ENCODE results near the gene KANSL3.

Gene KANSL3

DNA sequence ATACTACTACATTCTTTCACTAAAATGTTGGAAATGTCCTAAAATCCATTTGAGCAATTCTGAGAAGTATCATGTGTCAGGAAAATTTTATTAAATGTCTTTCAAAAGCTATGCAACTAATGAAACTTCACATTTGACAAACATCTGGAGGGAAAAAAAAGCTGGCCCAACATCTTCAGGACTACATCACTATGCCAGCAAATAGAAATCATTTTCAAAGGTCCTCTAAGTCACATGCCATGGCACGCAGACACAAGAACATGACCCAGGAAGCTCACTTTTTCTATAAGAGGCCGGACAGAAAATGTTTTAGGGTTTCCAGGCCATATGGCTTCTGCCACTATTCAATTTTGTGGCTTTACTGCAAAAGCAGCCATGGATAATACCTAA, 11.6 kb downstream of the KANSL3 start:
- H3K27ac ChIP-seq (ENCODE audit: low read depth, low read length): no peak overlapping the region

DNA sequence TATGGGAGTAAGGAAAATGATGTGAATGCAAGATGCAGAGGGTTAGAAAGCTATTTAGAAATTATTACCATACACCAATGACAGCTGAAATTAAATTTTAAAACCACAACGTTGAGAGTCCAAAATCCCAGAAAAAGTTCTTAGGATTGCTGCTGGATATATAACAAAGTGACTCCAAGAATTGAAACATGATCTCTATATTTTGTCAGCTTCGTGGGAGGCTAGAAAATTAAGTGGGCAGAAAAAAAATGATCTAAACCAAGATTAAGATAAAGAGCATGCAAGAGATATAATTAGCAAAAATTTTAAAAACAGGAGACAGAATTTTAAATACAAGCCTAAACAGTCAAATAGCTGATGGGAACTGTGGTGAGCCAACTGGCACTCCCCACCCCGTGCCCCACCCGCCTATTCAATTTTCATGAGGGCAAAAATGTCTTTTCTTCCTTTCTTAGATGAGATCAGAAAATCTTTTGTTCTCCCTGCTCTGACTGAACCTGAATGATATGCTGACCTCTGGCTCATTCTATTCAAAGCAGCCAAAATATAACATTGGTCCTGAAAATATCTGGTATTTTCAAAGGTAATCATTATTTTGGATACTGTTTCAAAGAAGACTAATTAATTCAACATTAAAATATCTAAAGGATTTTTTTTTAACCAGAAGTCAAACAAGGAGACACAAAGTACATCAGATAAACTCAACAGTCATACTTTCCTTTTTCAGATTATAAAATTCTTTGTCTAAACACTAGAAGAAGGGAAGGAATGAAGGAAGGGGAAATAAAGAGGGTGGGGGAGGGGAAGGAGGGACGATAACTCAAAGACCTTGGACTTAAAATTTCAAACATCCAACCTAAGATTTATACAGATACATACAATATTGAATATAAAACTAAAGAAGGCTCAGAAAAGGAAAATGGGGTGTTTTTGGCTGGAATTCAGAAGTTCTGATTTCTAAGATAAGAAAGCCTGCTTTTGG, 12.2 kb downstream of the KANSL3 start:
- H3K27ac ChIP-seq (ENCODE audit: low read depth, low read length): no peak overlapping the region
- peaks cover 49% of the 10 kb centered on the region for H3K36me3 ChIP-seq (ENCODE audit: control insufficient read depth, insufficient read depth, low read length)
- no peaks in the 10 kb centered on the region for H3K9me3 ChIP-seq (ENCODE audit: control insufficient read depth, insufficient read depth, low read length)
- H3K9ac ChIP-seq (ENCODE audit: low read depth, low read length): no peak overlapping the region
- H3K4me1 ChIP-seq (ENCODE audit: control insufficient read depth, insufficient read depth, low read length): no peaks in the 10 kb centered on the region
- no peak overlapping the region for H3K4me3 ChIP-seq (ENCODE audit: low read depth, low read length)
- no peaks in the 10 kb centered on the region for H3K27me3 ChIP-seq (ENCODE audit: control insufficient read depth, insufficient read depth, low read length)

More for the DNA sequence above, 11.6 kb downstream of the KANSL3 start:
- no peaks in the 10 kb centered on the region for H3K9me3 ChIP-seq (ENCODE audit: control insufficient read depth, insufficient read depth, low read length)
- H3K4me3 ChIP-seq (ENCODE audit: low read depth, low read length): no peak overlapping the region
- H3K9ac ChIP-seq (ENCODE audit: low read depth, low read length): no peak overlapping the region
- H3K27me3 ChIP-seq (ENCODE audit: control insufficient read depth, insufficient read depth, low read length): no peaks in the 10 kb centered on the region
- peaks cover 56% of the 10 kb centered on the region for H3K36me3 ChIP-seq (ENCODE audit: control insufficient read depth, insufficient read depth, low read length)
- H3K4me1 ChIP-seq (ENCODE audit: control insufficient read depth, insufficient read depth, low read length): no peaks in the 10 kb centered on the region

DNA sequence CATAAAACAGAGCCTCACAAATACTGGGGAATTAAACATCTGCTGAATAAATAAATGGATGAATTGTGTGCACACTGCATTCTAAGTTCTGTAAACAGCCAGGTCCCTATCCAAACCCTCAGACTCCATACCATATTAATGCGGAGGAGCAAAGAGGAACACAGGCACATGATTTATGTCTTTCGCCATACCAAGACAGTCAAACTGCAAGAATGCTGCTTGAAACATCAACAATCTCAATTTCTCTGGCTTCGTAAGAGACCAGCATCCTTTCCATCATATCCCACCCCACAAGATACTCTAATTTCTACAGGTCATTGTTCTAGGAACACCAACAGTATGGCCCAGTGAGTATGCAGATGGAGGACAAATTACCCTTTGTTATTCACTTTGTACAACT, 15.0 kb downstream of the KANSL3 start:
- H3K4me3 ChIP-seq (ENCODE audit: low read depth, low read length): no peak overlapping the region
- H3K36me3 ChIP-seq (ENCODE audit: control insufficient read depth, insufficient read depth, low read length): peaks cover 45% of the 10 kb centered on the region

DNA sequence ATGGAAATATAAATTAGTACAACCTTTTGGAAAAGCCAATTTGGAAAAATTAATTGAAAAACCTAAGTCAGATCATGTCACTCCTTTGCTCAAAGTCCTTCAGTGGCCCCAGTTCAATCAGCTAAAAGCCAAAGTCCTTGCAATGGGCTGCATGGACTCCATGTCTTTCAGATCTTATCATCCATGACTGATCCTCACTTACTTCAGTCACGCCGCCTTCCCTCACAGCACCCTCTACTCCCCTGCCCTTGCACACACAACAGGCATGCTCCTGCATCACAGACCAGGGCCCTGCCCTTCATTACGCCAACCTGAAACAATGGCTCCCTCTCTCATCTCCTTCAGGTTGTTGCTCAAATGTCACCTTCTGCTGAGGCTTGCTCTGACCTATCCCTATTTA, 15.6 kb downstream of the KANSL3 start:
- Histone ChIP-seq H3K9me3 (ENCODE audit: control insufficient read depth, insufficient read depth, low read length) (no peaks in the 10 kb centered on the region), H3K36me3 (ENCODE audit: control insufficient read depth, insufficient read depth, low read length) (peaks cover 39% of the 10 kb centered on the region), H3K4me3 (ENCODE audit: low read depth, low read length) (no peak overlapping the region)

More for the DNA sequence above, 15.0 kb downstream of the KANSL3 start:
- Histone ChIP-seq H3K4me1 (ENCODE audit: control insufficient read depth, insufficient read depth, low read length) (no peaks in the 10 kb centered on the region), H3K9me3 (ENCODE audit: control insufficient read depth, insufficient read depth, low read length) (no peaks in the 10 kb centered on the region), H3K9ac (ENCODE audit: low read depth, low read length) (no peak overlapping the region), H3K27ac (ENCODE audit: low read depth, low read length) (no peak overlapping the region), H3K27me3 (ENCODE audit: control insufficient read depth, insufficient read depth, low read length) (no peaks in the 10 kb centered on the region)

GRCh38 chr2:96618596-96619283, 19.4 kb downstream of the KANSL3 start:
- Histone ChIP-seq H3K4me3 (ENCODE audit: low read depth, low read length) (no peak overlapping the region), H3K27ac (ENCODE audit: low read depth, low read length) (no peak overlapping the region), H3K9ac (ENCODE audit: low read depth, low read length) (no peak overlapping the region), H3K9me3 (ENCODE audit: control insufficient read depth, insufficient read depth, low read length) (no peaks in the 10 kb centered on the region), H3K36me3 (ENCODE audit: control insufficient read depth, insufficient read depth, low read length) (peaks cover 58% of the 10 kb centered on the region), H3K4me1 (ENCODE audit: control insufficient read depth, insufficient read depth, low read length) (no peaks in the 10 kb centered on the region), H3K27me3 (ENCODE audit: control insufficient read depth, insufficient read depth, low read length) (no peaks in the 10 kb centered on the region)

More for the DNA sequence above, 15.6 kb downstream of the KANSL3 start:
- H3K27ac ChIP-seq (ENCODE audit: low read depth, low read length): no peak overlapping the region
- no peak overlapping the region for H3K9ac ChIP-seq (ENCODE audit: low read depth, low read length)
- no peaks in the 10 kb centered on the region for H3K27me3 ChIP-seq (ENCODE audit: control insufficient read depth, insufficient read depth, low read length)
- H3K4me1 ChIP-seq (ENCODE audit: control insufficient read depth, insufficient read depth, low read length): no peaks in the 10 kb centered on the region

GRCh38 chr2:96617012-96617411, 21.1 kb downstream of the KANSL3 start:
- Histone ChIP-seq H3K27me3 (ENCODE audit: control insufficient read depth, insufficient read depth, low read length) (no peaks in the 10 kb centered on the region), H3K9me3 (ENCODE audit: control insufficient read depth, insufficient read depth, low read length) (no peaks in the 10 kb centered on the region), H3K4me3 (ENCODE audit: low read depth, low read length) (no peak overlapping the region), H3K9ac (ENCODE audit: low read depth, low read length) (no peak overlapping the region), H3K27ac (ENCODE audit: low read depth, low read length) (no peak overlapping the region), H3K36me3 (ENCODE audit: control insufficient read depth, insufficient read depth, low read length) (peaks cover 70% of the 10 kb centered on the region), H3K4me1 (ENCODE audit: control insufficient read depth, insufficient read depth, low read length) (no peaks in the 10 kb centered on the region)

- Histone ChIP-seq H3K36me3 (ENCODE audit: control insufficient read depth, insufficient read depth, low read length) (peaks cover 75% of the 10 kb centered on the region), H3K4me3 (ENCODE audit: low read depth, low read length) (no peak overlapping the region), H3K27me3 (ENCODE audit: control insufficient read depth, insufficient read depth, low read length) (no peaks in the 10 kb centered on the region), H3K9me3 (ENCODE audit: control insufficient read depth, insufficient read depth, low read length) (no peaks in the 10 kb centered on the region), H3K27ac (ENCODE audit: low read depth, low read length) (no peak overlapping the region), H3K9ac (ENCODE audit: low read depth, low read length) (no peak overlapping the region), H3K4me1 (ENCODE audit: control insufficient read depth, insufficient read depth, low read length) (no peaks in the 10 kb centered on the region)
Measured at GRCh38 chr2:96616535-96616934, 21.6 kb downstream of the KANSL3 start.

GRCh38 chr2:96616128-96616527, 22.0 kb downstream of the KANSL3 start:
- H3K36me3 ChIP-seq (ENCODE audit: control insufficient read depth, insufficient read depth, low read length): peaks cover 79% of the 10 kb centered on the region
- no peak overlapping the region for H3K4me3 ChIP-seq (ENCODE audit: low read depth, low read length)
- no peak overlapping the region for H3K27ac ChIP-seq (ENCODE audit: low read depth, low read length)

DNA sequence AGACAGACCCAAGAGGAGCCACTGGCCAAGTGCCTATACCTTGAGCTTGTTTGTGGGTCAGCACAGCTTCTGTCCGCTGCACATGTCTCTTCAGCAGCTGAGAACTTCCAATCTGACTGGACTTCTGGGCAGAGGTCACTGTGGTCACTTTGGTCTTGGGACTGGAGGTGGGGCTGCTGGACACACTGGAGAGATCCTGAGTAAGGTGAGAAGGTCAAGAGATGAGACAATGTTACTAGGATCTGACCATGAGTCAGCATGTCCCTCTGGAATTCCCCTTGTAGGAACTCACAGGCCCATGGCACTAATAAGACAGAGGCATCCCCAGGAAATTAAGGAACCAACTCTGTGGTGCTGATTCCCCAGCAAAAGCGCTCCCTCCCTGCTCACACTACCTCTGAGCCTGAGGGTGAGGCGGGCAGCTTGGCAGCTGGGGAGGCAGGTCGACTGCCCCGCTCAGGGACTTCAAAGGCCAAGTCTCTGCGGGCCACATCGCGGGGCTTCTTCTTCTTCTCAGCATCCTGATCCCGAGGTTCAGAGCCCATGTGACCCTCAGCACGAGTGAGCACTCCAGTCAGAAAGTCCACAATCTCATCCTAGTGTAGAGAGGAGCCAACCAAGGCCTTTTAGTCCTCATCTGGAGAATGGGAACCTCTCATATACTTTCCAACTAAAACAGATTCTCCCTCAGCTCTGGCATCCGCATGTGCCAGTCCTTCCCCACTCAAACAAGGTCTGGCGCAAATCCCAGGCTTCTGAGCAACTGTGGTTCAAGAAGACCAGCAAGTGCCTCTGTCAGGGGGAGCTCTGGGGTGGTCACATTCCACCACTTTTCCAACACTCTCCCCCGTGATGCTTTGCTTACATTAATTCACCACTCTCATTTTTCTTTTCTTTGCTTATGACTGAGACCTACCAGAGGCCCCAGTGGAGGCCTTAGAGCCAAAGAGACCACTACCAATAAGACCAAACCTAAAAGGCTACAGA, 29.4 kb downstream of the KANSL3 start:
- no peak overlapping the region for H3K4me3 ChIP-seq (ENCODE audit: low read depth, low read length)
- no peaks in the 10 kb centered on the region for H3K9me3 ChIP-seq (ENCODE audit: control insufficient read depth, insufficient read depth, low read length)
- H3K9ac ChIP-seq (ENCODE audit: low read depth, low read length): no peak overlapping the region
- peaks cover 97% of the 10 kb centered on the region for H3K36me3 ChIP-seq (ENCODE audit: control insufficient read depth, insufficient read depth, low read length)
- H3K4me1 ChIP-seq (ENCODE audit: control insufficient read depth, insufficient read depth, low read length): no peaks in the 10 kb centered on the region
- H3K27me3 ChIP-seq (ENCODE audit: control insufficient read depth, insufficient read depth, low read length): no peaks in the 10 kb centered on the region
- no peak overlapping the region for H3K27ac ChIP-seq (ENCODE audit: low read depth, low read length)

More at GRCh38 chr2:96616128-96616527, 22.0 kb downstream of the KANSL3 start:
- Histone ChIP-seq H3K9ac (ENCODE audit: low read depth, low read length) (no peak overlapping the region), H3K4me1 (ENCODE audit: control insufficient read depth, insufficient read depth, low read length) (no peaks in the 10 kb centered on the region), H3K27me3 (ENCODE audit: control insufficient read depth, insufficient read depth, low read length) (no peaks in the 10 kb centered on the region), H3K9me3 (ENCODE audit: control insufficient read depth, insufficient read depth, low read length) (no peaks in the 10 kb centered on the region)

DNA sequence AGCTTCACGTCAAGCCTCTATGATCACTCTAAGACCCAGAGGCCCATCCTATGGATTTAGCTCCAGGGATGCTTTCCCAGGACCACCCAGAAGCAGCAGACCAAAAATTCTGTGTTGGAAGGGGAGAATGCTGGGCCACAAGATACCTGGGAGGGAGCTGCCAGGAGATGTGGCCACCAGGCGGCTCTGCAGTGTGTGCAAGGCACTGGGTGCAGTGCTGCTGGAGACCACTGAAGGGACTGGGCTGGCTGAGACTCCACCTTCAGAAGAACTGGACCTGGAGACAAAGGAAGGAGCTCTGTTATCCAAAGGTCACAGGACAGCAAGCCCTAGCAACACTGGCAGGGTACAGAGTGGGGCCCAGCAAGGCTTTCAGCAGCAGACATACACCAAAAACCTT, 34.0 kb downstream of the KANSL3 start:
- H3K9ac ChIP-seq (ENCODE audit: low read depth, low read length): no peak overlapping the region
- H3K27ac ChIP-seq (ENCODE audit: low read depth, low read length): no peak overlapping the region
- H3K4me1 ChIP-seq (ENCODE audit: control insufficient read depth, insufficient read depth, low read length): no peaks in the 10 kb centered on the region
- no peaks in the 10 kb centered on the region for H3K9me3 ChIP-seq (ENCODE audit: control insufficient read depth, insufficient read depth, low read length)
- H3K27me3 ChIP-seq (ENCODE audit: control insufficient read depth, insufficient read depth, low read length): no peaks in the 10 kb centered on the region
- H3K4me3 ChIP-seq (ENCODE audit: low read depth, low read length): no peak overlapping the region
- peaks cover 98% of the 10 kb centered on the region for H3K36me3 ChIP-seq (ENCODE audit: control insufficient read depth, insufficient read depth, low read length)

Data from HUES48 (cell line).